Activated CD8-positive, alpha-beta memory T cell treated with anti-CD3 and anti-CD28 coated beads, Interleukin-2, amount 50 U/mL, for 24 hours (primary cell): ENCODE data around the gene HTT.
"Not testable (repeated sequence)": the region's sequence is repeated elsewhere in the genome, so short reads cannot be mapped to it uniquely, and the experiment has no call there.

Experiments used
- DNase-seq: peaks from one replicate; pipeline ENCODE4 v3.0.0-alpha.2; 2020; ENCODE audit errors: extremely low read depth

The HTT gene

GRCh38 chr4:3082925-3083515 lies 8.5 kb downstream of the HTT start:
- no peak for DNase-seq

DNA sequence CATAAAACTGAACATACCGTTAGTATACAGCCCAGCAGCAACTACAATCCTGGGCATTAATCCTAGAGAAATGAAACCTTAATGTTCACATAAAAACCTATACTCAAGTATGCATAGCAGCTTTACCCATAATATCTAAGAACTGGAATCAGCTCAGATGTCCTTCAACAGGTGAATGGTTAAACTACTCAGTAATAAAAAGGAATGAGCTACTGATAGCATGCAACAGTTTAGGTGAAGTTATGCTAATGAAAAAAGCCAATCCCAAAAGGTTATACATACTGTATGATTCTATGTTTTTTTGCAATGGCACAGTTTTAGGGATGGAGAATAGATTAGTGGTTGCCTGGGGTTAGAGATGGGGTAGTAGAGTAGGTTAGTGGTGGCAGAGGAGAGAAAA lies 9.3 kb downstream of the HTT start:
- no peak for DNase-seq

- no peak for DNase-seq
Measured at GRCh38 chr4:3085948-3086670, 11.6 kb downstream of the HTT start.

- DNase-seq = no peak
Measured at GRCh38 chr4:3087115-3087797, 12.8 kb downstream of the HTT start.

- no peak for DNase-seq
Measured at GRCh38 chr4:3091464-3091863, 17.0 kb downstream of the HTT start.

- DNase-seq = not testable (repeated sequence)
Measured at GRCh38 chr4:3094701-3095100, 20.2 kb downstream of the HTT start.

- DNase-seq = no peak
Measured at GRCh38 chr4:3096202-3096601, 21.7 kb downstream of the HTT start.

DNA sequence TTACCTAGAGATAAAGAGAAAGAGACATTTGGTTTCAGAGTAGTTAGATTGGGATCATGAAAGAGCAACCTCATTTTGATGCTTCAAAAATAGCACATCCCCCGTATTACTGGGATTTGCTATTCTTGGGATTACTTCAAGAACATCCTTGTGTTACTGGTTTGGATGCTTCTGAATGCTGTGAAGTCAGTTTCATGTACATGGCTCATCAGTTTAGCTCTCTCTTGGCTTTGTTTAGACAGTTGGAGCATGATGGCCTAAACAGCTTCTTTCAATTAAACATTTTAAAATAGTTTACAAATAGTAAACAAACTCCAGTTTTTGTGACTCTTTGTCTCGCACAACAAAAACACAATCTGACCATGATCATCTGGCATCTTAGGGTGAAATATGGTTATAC lies 23.9 kb downstream of the HTT start:
- no peak for DNase-seq

DNA sequence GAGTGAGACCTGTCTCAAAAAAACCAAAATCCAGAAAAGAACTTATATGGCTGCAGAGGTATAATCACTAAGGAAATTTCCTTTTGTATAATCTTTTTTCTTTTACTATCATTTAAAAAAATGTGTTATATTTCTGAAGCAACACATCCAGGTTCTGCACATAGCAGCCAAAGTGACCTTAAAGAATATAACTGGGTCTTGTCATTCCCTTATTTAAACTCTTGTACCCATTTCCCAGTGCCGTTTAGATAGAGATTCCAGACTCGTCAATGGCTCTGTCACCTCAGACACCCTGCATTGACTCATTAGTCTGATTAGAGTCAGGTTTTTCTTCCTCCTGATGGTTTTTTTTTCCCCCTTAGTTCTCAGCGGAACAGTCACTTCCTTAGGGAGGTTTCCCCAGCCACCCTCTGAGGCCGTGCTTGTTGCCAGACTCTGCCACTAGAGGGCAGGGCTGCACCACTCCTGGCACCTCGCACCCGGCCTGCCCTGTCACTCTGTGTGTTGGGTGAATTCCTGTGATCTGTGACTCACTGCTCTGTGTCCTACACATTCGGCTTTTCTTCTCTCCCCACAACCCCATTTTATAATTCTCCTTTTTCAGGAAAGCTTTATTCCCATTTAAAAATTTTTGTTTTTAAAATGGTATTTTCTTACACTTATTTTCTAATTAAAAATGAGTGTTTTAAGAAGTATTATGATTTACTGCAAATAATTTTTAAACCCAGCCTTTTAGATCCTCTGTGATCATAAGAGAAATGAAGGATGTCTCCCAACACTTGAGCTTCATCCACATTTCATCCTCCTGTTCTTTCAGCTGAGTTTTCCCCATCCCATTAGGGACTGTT lies 32.1 kb downstream of the HTT start:
- peak; percentile 85 for DNase-seq

DNA sequence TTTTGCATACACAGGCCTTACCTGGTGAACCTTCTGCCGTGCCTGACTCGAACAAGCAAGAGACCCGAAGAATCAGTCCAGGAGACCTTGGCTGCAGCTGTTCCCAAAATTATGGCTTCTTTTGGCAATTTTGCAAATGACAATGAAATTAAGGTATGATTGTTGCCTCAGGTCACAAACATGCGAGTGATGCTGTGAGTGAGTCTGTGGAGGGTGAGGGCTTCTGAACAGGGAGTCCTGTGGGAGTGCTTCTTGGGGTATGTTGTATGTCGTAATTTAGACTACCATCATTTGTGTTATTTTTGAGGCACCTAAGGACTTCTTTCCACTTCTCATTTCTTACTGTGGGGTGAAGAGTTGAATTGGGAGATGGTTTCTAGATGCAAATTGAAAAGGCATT lies 32.8 kb downstream of the HTT start:
- DNase-seq = no peak

DNA sequence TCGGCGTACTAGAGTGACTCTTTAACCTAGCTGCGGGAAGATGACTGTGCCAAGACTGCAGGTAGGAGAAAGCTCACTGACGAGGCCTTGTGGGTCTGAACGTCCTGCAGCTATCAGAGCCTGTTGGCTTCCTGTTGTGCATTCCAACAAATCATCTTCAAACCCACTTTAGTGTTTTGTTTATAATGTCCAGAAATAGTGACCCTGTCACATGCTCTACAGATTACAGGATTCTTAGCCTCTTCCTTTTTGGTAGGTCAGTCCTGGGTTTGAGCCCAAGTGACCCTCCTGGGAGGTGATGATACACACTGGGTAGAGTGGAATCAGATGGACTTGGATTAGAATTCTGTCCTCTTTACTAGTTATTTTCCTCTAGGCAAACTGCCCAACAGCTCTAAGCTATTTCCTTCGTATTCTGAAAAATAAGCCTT lies 33.2 kb downstream of the HTT start:
- no peak for DNase-seq

GRCh38 chr4:3108211-3108610 lies 33.7 kb downstream of the HTT start:
- DNase-seq = no peak

GRCh38 chr4:3111461-3111860 lies 37.0 kb downstream of the HTT start:
- DNase-seq = no peak

DNA sequence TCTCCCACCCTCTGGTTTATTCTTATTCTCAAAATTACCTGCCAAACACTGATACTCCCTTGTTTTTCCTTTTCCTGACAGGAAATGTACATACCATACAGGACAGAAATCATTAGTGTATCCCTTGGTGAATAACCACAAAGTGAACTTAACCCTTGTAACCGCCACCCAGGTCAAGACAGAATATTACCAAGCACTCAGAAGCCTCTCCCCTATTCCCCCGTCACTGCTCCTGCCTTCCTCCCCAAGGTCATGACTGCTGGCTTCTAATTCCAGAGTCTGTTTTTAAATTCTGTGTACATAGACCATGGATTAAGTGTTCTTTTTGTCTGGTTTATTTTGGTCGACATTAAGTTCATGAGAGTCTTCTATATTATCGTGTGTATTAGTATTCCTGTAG lies 37.7 kb downstream of the HTT start:
- DNase-seq = no peak

DNA sequence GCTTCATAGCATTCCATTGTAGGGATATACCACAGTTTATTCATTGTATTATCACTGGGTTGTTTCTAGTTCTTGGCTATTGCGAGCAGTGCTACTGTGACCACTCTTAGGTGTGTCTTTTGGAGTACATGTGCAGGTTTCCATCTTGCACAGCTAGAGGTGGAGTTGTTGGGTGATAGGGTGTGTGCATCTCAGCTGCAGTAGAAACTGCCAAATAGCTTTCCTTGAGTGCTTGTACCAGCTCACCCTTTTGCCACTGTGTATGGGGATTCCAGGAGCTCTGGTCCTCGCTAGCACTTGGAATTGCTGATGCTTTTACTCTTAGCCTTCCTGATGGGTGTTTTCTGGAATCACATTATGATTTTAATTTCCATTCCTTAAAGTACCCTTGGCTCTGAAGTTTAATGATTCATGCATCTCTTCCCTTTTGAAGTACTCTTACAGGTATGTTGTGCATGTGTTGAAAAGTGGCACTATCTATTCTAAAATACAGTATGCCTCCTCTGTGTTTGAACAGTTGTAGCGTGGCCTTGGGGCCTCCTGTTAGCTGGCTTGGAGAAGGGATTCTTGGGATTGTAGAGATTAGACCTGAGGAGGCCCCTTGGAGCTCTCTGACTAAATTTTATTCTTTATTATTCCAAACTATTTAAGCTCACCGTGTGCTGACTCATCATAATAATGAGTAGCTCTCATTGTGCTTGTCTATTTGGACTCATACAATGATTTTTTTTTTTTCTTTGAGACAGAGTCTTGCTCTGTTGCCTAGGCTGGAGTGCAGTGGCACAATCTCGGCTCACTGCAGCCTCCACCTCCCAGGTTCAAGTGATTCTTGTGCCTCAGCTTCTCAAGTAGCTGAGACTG lies 38.4 kb downstream of the HTT start:
- no peak for DNase-seq

DNA sequence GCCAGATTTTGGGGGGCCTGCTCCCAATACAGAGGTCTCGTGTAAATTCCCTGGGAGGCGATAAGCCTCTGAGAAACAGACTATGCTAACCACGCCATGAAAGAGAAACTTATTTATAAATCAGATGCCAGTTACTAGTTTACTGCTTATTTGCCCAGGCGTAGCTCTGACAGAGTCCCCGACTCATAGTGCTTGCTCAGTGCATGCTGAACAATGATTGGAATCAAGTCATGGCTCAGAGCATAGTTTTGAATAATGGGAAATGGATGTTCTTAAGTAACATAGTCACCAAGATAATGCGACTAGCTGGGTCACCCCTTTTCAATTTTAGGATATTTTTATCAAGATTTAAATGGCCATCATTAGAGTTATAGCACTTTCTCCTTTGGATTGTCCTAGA lies 39.9 kb downstream of the HTT start:
- DNase-seq = no peak

GRCh38 chr4:3115637-3116270 lies 41.3 kb downstream of the HTT start:
- no peak for DNase-seq

DNA sequence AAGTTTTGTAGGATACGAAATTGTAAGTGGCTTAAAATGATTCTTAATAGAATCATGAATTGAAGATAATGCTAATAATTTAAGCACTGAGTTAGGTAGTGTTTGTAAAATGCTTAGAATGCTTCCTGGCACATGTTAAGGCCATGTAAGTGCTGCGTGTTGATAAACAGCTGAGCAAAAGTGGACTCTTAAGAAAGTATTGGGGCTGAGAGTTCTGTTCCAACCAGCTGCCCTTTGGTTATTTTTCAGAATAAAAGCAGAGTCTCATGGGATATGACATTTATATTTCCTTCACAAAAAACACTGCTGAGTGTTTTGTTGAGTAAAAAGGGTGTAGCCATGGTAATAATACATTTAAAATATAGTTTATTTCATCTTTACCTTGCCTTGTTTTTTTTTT lies 42.5 kb downstream of the HTT start:
- no peak for DNase-seq

DNA sequence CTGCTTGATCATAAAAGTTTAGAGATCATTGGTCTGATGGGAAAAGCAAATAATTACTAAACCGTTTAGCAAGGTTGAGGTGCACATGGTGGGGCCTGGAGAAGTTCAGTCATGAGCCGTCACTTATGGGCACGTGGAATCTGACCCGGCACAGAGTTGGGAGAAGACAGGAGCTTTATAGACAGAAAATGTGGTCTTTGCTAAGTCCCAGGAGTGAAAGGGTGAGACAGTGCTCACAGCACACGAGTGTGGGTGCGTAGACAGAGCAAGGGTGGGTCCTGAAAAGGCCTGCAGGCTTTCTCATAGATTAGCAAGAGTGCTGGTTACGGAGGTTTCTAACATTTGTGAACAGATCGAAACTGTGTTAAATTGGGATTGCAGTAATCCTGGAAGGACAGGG lies 43.8 kb downstream of the HTT start:
- DNase-seq = no peak

DNA sequence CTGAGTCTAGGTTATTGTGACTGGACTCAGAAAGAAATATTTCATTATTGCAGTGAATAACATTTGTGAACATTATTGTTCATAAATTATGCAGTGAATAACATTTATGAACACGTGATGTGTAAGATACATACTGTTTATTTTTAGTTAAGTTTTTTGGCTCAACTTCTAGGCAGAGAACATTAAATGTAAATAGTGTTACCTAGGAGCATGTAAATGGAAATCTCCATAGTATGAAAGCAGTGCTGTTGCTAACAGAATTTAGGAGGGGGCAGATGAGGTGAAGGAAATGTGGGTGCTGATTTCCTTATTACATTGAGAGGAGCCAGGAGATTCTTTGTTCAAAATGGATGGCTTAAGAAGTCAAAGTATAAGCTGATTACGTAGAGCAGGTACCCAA lies 45.0 kb downstream of the HTT start:
- DNase-seq = no peak

- DNase-seq = no peak
Measured at GRCh38 chr4:3121110-3121509, 46.6 kb downstream of the HTT start.
